Tibial nerve (tissue), 4 donors: ENCODE measurements around the gene RYR3.

Experiments used
- EP300 ChIP-seq, 2 donors: sonication (generic); formaldehyde crosslinking; IDR thresholded peaks; one replicate each; pipeline ENCODE4 v1.6.1; 2017; ENCODE audit warnings: antibody characterized with exemption in 2 of 2, mild to moderate bottlenecking in 1 of 2
- POLR2A ChIP-seq, 2 donors: fragments of 450-650 bp; IDR thresholded peaks; one replicate each; pipeline ENCODE4 v1.6.1; 2017; ENCODE audit warnings: antibody characterized with exemption in 2 of 2, mild to moderate bottlenecking in 2 of 2, moderate library complexity in 2 of 2
- TF ChIP-seq, protein P1 (sequence below), 5 experiments: fragments of 200-600 bp in 3 of 5; fragments of 450-650 bp in 2 of 5; sonication (generic) in 3 of 5; IDR thresholded peaks; one replicate each; pipeline ENCODE4 v1.5.1; 2016 to 2019; ENCODE audit warnings: antibody characterized with exemption in 5 of 5, mild to moderate bottlenecking in 3 of 5, moderate library complexity in 2 of 5

DNA sequence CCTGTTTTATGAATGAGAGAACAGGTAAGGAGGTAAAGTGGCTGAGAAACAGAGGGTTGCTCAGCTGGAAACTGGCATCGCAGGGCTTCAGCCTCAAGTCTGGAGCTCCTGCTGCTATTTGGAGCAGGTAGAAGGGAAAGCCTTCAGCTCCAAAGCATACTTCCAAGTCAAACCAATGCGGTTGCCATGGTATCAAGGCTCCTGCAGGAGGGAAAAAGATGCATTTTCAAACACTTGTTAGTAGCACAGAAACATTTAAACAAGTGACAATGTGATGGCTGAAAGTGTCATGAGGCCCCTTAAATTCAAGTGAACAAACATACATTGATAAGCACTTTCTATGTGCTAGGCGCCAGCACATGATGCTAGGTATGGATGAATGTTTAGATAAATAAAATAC lies 60.4 kb downstream of the RYR3 start:
- TF ChIP-seq, protein P1, sequence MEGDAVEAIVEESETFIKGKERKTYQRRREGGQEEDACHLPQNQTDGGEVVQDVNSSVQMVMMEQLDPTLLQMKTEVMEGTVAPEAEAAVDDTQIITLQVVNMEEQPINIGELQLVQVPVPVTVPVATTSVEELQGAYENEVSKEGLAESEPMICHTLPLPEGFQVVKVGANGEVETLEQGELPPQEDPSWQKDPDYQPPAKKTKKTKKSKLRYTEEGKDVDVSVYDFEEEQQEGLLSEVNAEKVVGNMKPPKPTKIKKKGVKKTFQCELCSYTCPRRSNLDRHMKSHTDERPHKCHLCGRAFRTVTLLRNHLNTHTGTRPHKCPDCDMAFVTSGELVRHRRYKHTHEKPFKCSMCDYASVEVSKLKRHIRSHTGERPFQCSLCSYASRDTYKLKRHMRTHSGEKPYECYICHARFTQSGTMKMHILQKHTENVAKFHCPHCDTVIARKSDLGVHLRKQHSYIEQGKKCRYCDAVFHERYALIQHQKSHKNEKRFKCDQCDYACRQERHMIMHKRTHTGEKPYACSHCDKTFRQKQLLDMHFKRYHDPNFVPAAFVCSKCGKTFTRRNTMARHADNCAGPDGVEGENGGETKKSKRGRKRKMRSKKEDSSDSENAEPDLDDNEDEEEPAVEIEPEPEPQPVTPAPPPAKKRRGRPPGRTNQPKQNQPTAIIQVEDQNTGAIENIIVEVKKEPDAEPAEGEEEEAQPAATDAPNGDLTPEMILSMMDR (IDR thresholded peaks at IDR 0.05), result no peak
- TF ChIP-seq POLR2A (IDR thresholded peaks at IDR 0.05) (no peak), EP300 (IDR thresholded peaks at IDR 0.05) (no peak)
